HG02885 (cell line): ENCODE results near the gene WIPF1.

Source experiments
- ATAC-seq: cut with Tn5 transposase; IDR thresholded peaks from one replicate; pipeline ENCODE4 v1.9.1; 2021; ENCODE audit warnings: mild to moderate bottlenecking; ENCODE audit not compliant: unreplicated experiment, poor library complexity

The WIPF1 gene

GRCh38 chr2:174599310-174599921, 1.8 kb upstream of the WIPF1 start:
- ATAC-seq: no peak

- no peak for ATAC-seq
Measured at GRCh38 chr2:174597009-174597344, 627 bp downstream of the WIPF1 start.

- ATAC-seq: no peak
Measured at GRCh38 chr2:174595891-174596397, 1.7 kb downstream of the WIPF1 start.

GRCh38 chr2:174595116-174595809, 2.3 kb downstream of the WIPF1 start:
- no peak for ATAC-seq

- ATAC-seq: no peak
Measured at GRCh38 chr2:174594456-174594855, 3.1 kb downstream of the WIPF1 start.

GRCh38 chr2:174593574-174594203, 3.9 kb downstream of the WIPF1 start:
- ATAC-seq: peak; percentile 67

- no peak for ATAC-seq
Measured at GRCh38 chr2:174593041-174593440, 4.6 kb downstream of the WIPF1 start.

GRCh38 chr2:174591740-174592139, 5.9 kb downstream of the WIPF1 start:
- no peak for ATAC-seq

GRCh38 chr2:174590928-174591648, 6.5 kb downstream of the WIPF1 start:
- no peak for ATAC-seq

GRCh38 chr2:174590346-174590745, 7.3 kb downstream of the WIPF1 start:
- ATAC-seq: no peak

- ATAC-seq: no peak
Measured at GRCh38 chr2:174589334-174589733, 8.3 kb downstream of the WIPF1 start.

- no peak for ATAC-seq
Measured at GRCh38 chr2:174588463-174588862, 9.1 kb downstream of the WIPF1 start.

- ATAC-seq: no peak
Measured at GRCh38 chr2:174587579-174587978, 10.0 kb downstream of the WIPF1 start.

- no peak for ATAC-seq
Measured at GRCh38 chr2:174586418-174587295, 10.9 kb downstream of the WIPF1 start.

GRCh38 chr2:174585657-174586252, 11.8 kb downstream of the WIPF1 start:
- ATAC-seq: no peak

- ATAC-seq: no peak
Measured at GRCh38 chr2:174585146-174585545, 12.5 kb downstream of the WIPF1 start.

- peak; percentile 43 for ATAC-seq
Measured at GRCh38 chr2:174581491-174581890, 16.1 kb downstream of the WIPF1 start.

- ATAC-seq: no peak
Measured at GRCh38 chr2:174580951-174581350, 16.7 kb downstream of the WIPF1 start.

GRCh38 chr2:174577967-174578589, 19.5 kb downstream of the WIPF1 start:
- peak; percentile 69 for ATAC-seq
